ENCODE results near the gene GRK5.

GRK5 gene

DNA sequence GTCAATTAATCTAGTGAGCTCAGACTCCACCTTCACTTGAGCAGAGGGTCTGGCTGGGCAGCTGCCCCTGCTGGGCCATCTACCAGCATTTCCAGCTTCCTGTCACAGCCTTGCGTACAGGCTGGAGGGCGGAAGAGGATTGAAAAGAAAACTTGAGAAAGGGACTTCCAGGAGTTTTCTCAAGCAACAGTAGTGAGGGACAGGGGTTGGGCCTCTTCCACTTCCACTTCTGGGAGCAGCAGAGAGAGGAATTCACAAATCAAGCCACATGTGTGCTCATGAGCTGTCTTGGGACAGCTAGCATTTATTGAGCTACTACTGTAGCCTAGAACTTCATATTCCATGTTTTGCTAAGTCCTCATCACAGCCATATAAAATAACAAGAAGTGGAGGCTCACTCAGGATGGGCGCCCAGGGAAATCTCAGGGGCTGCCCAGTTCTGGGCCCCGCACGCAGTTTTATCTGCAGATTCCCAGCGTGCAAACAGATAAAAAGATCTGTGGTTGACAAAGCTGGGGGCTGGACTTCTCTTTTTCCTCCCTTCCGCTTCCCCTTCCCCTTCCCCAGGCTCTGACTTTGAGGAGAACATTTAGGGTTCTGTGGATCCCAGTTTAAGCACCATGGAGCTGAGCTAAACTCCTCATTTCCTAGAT, 199.4 kb downstream of the GRK5 start:
- H3K4me3 ChIP-seq (ENCODE audit: low read depth, low read length), result no peak overlapping the region
- TF ChIP-seq, protein P1, sequence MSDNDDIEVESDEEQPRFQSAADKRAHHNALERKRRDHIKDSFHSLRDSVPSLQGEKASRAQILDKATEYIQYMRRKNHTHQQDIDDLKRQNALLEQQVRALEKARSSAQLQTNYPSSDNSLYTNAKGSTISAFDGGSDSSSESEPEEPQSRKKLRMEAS (IDR thresholded peaks at IDR 0.05; ENCODE audit: low read depth, low read length), result no peak
- TF ChIP-seq POLR2A (IDR thresholded peaks at IDR 0.05; ENCODE audit: extremely low read depth, insufficient read length) (no peak), MYC (IDR thresholded peaks at IDR 0.05; ENCODE audit: low read depth, low read length) (no peak)
- TF ChIP-seq, protein P2, sequence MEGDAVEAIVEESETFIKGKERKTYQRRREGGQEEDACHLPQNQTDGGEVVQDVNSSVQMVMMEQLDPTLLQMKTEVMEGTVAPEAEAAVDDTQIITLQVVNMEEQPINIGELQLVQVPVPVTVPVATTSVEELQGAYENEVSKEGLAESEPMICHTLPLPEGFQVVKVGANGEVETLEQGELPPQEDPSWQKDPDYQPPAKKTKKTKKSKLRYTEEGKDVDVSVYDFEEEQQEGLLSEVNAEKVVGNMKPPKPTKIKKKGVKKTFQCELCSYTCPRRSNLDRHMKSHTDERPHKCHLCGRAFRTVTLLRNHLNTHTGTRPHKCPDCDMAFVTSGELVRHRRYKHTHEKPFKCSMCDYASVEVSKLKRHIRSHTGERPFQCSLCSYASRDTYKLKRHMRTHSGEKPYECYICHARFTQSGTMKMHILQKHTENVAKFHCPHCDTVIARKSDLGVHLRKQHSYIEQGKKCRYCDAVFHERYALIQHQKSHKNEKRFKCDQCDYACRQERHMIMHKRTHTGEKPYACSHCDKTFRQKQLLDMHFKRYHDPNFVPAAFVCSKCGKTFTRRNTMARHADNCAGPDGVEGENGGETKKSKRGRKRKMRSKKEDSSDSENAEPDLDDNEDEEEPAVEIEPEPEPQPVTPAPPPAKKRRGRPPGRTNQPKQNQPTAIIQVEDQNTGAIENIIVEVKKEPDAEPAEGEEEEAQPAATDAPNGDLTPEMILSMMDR (IDR thresholded peaks at IDR 0.05; ENCODE audit: low read depth, low read length), result no peak
- DNase-seq (ENCODE audit: low read depth), result no peak

DNA sequence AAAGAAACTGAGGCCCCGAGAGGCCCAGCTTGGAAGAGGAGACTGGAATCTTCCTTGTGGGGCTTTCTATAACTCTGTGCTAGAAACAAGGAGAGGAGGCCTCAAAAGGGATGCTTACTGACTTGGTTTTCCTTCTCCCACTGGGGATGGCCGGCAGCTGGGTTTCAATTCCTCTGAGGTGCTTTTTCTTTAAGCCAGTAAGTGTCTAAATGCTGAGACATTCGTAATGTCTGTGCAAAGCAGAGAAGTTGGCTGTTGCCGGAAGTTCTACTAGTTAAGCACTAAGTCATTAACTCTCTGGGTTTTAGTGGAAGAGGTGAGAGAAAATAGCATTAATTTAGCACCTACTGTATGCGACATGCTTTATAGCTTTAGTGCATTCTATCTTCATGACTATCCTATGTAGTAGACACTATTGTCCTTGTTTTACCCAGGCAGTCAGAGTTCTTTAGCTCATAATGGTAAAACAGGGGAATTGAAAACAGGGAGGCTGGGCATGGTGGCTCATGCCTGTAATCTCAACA, 199.9 kb downstream of the GRK5 start:
- no peak for DNase-seq (ENCODE audit: low read depth)
- H3K4me3 ChIP-seq (ENCODE audit: low read depth, low read length), result no peak overlapping the region
- TF ChIP-seq, protein P2 (IDR thresholded peaks at IDR 0.05; ENCODE audit: low read depth, low read length), result no peak
- TF ChIP-seq, protein P1 (IDR thresholded peaks at IDR 0.05; ENCODE audit: low read depth, low read length), result no peak
- TF ChIP-seq MYC (IDR thresholded peaks at IDR 0.05; ENCODE audit: low read depth, low read length) (no peak), POLR2A (IDR thresholded peaks at IDR 0.05; ENCODE audit: extremely low read depth, insufficient read length) (no peak)

DNA sequence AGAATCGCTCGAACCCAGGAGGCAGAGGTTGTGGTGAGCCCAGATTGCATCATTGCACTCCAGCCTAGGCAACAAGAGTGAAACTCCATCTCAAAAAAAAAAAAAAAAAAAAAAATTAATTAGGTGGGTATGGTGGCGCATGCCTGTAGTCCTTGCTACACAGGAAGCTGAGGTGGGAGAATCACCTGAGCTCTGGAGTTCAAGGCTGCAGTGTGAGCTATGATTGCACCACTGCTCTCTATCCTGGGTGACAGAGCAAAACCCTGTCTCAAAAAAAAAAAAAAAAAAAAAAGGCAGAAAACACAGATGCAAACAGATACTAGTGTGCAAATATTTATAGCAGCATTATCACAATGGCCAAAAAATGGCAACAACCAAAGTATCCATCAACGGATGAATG, 200.7 kb downstream of the GRK5 start:
- H3K4me3 ChIP-seq (ENCODE audit: low read depth, low read length), result no peak overlapping the region
- TF ChIP-seq, protein P1 (IDR thresholded peaks at IDR 0.05; ENCODE audit: low read depth, low read length), result no peak
- TF ChIP-seq POLR2A (IDR thresholded peaks at IDR 0.05; ENCODE audit: extremely low read depth, insufficient read length), result no peak
- TF ChIP-seq, protein P2 (IDR thresholded peaks at IDR 0.05; ENCODE audit: low read depth, low read length), result no peak
- DNase-seq (ENCODE audit: low read depth), result no peak

DNA sequence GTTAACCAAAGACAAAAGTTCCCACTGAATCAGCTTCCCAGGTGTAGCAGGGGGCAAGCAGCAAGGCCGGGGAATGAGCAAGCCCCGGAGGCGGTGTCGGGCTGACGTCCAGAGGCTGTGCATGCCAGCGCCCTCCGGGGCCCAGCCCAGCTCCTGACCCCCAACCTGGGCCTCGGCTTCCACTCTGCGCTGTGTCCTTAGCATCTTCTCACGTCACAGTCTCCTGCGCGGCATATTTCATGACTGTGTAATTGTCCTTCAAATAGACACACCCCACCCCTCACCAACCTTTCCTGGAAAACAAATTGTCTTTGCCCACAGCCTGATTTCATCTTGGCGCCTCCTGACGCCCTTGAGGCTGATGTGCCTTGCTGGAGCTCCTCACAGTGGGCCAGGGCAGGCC, 201.6 kb downstream of the GRK5 start:
- no peak for DNase-seq (ENCODE audit: low read depth)
- TF ChIP-seq, protein P2 (IDR thresholded peaks at IDR 0.05; ENCODE audit: low read depth, low read length), result no peak
- TF ChIP-seq MYC (IDR thresholded peaks at IDR 0.05; ENCODE audit: low read depth, low read length) (no peak), POLR2A (IDR thresholded peaks at IDR 0.05; ENCODE audit: extremely low read depth, insufficient read length) (no peak)
- TF ChIP-seq, protein P1 (IDR thresholded peaks at IDR 0.05; ENCODE audit: low read depth, low read length), result no peak
- no peak overlapping the region for H3K4me3 ChIP-seq (ENCODE audit: low read depth, low read length)

DNA sequence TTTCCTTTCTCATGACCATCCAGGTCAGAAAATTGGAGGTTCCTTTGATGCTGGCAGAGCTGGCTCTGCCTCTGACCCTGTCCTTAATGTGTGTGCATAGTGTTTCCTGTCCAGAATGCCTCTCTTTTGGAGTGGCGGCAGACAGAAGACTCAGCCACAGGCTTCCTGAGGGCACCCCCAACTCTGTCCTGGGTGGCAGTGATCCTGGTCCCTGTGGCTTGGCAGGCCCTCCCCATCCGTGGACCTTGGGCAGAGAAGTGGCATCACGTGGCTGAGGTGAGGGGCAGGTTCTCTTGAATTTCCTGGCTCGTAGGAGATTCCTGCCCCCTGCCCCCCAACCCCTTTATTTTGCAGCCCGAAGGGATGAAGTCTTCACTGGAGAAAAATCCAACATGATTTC, 202.0 kb downstream of the GRK5 start:
- no peak for DNase-seq (ENCODE audit: low read depth)

More for the DNA sequence above, 202.0 kb downstream of the GRK5 start:
- TF ChIP-seq, protein P2 (IDR thresholded peaks at IDR 0.05; ENCODE audit: low read depth, low read length), result no peak
- TF ChIP-seq MYC (IDR thresholded peaks at IDR 0.05; ENCODE audit: low read depth, low read length), result no peak
- TF ChIP-seq POLR2A (IDR thresholded peaks at IDR 0.05; ENCODE audit: extremely low read depth, insufficient read length), result no peak
- TF ChIP-seq, protein P1 (IDR thresholded peaks at IDR 0.05; ENCODE audit: low read depth, low read length), result no peak
- H3K4me3 ChIP-seq (ENCODE audit: low read depth, low read length), result no peak overlapping the region
